Activated T-helper 1 cell treated with anti-CD3 and anti-CD28 coated beads, Interleukin-12 subunit alpha, Interleukin-12 subunit beta, Interleukin-2, Interleukin-4 antibody, amounts not matched to agents 30 ng/mL and 10 ng/mL and 1 ng/mL, durations not matched to agents 14 hours and 24 hours and 36 hours (primary cell): Measurements from ENCODE around the gene TAF1B. TPM values are rescaled to one million over a fixed set of nuclear protein-coding genes. Genes with fewer than 3 reads are reported as not detected.
"Not testable (repeated sequence)": the region's sequence is repeated elsewhere in the genome, so short reads cannot be mapped to it uniquely, and the experiment has no call there.

Source experiments
- DNase-seq: peaks from one replicate; pipeline ENCODE4 v3.0.0; 2021; ENCODE audit warnings: low spot score
- H3K27ac Mint-ChIP-seq: one replicate; pipeline ENCODE4 v1.8.0; 2021; ENCODE audit warnings: mild to moderate bottlenecking, mixed read lengths
- H3K27me3 Mint-ChIP-seq: one replicate; pipeline ENCODE4 v1.8.0; 2022; ENCODE audit warnings: mild to moderate bottlenecking, moderate library complexity, mixed read lengths; ENCODE audit not compliant: insufficient read depth
- H3K36me3 Mint-ChIP-seq: one replicate; pipeline ENCODE4 v1.8.0; 2021; ENCODE audit warnings: low read depth, mixed read lengths
- H3K4me1 Mint-ChIP-seq: one replicate; pipeline ENCODE4 v1.8.0; 2021; ENCODE audit warnings: low read depth, mixed read lengths
- H3K4me3 Mint-ChIP-seq: one replicate; pipeline ENCODE4 v1.8.0; 2021; ENCODE audit warnings: mild to moderate bottlenecking, moderate library complexity, mixed read lengths
- H3K9me3 Mint-ChIP-seq: one replicate; pipeline ENCODE4 v1.8.0; 2021; ENCODE audit warnings: mixed read lengths
- intact Hi-C: fragments of 100-400 bp; cut with micrococcal nuclease; formaldehyde crosslinking; loops from one replicate; pipeline ENCODE4 v1.15.1; 2024
- total RNA-seq: library from RNA; stranded (reverse); gene quantifications from 2 replicates; pipeline ENCODE4 v1.2.3, GENCODE V29; 2022

Gene TAF1B
- total RNA-seq, 1 donor from 2014 or later: 25.1 TPM

DNA sequence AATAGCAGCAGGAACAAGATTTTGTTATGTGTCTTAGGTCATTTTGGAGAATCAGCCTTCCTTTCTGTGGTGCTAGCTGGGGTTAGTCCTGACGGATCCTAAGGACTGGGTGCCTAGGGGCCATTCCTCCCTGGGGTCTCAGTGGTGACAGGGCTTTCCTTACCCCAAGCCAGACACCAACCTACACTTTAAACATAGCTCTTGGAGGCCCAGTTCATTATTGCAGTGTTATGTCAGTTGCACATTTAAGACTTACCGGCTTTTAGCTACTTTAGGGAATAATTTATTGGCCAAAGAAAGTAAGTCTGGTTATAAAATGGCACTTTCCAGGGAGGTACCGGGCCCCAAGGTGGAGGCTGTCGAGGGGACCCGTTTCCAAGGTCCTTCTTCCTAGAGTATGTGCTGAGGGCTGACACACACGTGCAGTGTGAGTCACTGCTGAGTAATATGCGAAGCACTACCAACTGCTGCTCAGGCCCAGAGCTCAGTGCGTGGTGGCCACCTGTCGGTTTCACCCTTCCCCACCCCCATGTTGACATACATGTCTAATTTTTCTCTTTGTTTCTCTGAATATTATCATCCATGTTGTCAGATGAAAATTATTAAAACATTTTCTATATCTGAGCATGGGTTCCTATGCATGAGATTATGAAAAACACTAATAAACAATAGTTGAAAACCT is 71.3 kb downstream of the TAF1B start:
- intact Hi-C loops: loop anchor here (1.0 to 2.0 kb wide), 2 partner anchors 18 to 100 kb away; no protein-coding TSS in a partner anchor
- H3K4me3 Mint-ChIP-seq: no peak overlapping the region

DNA sequence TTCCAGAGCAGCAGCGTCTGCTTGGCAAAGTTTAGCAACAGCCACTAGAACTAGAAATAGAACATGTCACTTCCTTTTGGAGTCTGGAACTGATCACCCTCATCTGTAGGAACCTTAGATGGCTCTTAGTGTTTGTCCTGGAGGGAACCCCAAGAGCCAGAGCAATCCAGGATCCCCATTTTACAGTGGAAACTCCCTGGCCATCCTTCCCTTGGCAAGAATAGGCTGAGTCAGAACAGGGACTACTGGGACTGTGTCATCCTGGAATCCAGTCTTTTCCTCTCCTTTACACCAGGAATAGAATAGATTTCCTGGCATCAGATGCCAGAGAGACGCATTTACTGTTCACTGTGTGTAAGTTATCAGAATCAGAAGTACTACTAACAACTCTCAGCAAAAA is 75.0 kb downstream of the TAF1B start:
- peaks cover 26% of the 10 kb centered on the region for H3K36me3 Mint-ChIP-seq
- H3K27me3 Mint-ChIP-seq: no peaks in the 10 kb centered on the region
- H3K4me3 Mint-ChIP-seq: no peak overlapping the region
- no peak overlapping the region for H3K27ac Mint-ChIP-seq
- H3K9me3 Mint-ChIP-seq: no peaks in the 10 kb centered on the region
- DNase-seq: no peak
- intact Hi-C loops: no loop called here
- peaks cover 12% of the 10 kb centered on the region for H3K4me1 Mint-ChIP-seq

More for the DNA sequence above, 71.3 kb downstream of the TAF1B start:
- Mint-ChIP-seq H3K27ac (no peak overlapping the region), H3K4me1 (peaks cover 12% of the 10 kb centered on the region), H3K36me3 (peaks cover 30% of the 10 kb centered on the region), H3K9me3 (no peaks in the 10 kb centered on the region), H3K27me3 (no peaks in the 10 kb centered on the region)
- DNase-seq: no peak

DNA sequence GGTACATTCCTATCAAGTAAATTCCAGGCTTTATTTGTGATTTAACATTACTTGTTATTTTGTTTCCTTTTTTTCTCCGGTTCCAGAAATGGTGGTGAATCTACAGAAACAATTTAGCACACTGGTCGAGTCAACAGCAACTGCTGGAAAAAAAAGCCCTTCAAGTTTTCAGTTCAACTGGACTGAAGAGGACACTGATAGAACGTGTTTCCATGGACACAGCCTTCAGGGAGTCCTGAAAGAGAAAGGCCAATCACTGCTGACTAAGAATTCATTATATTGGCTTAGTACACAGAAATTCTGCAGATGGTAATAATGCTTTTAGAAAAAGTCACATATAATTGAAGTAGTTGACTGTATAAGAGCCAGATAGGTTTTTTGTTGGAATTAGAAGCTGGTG is 76.2 kb downstream of the TAF1B start:
- no peaks in the 10 kb centered on the region for H3K27me3 Mint-ChIP-seq
- intact Hi-C loops: no loop called here
- DNase-seq: no peak
- no peak overlapping the region for H3K4me3 Mint-ChIP-seq
- H3K36me3 Mint-ChIP-seq: peaks cover 24% of the 10 kb centered on the region
- H3K9me3 Mint-ChIP-seq: no peaks in the 10 kb centered on the region
- H3K4me1 Mint-ChIP-seq: peaks cover 7% of the 10 kb centered on the region
- no peak overlapping the region for H3K27ac Mint-ChIP-seq

DNA sequence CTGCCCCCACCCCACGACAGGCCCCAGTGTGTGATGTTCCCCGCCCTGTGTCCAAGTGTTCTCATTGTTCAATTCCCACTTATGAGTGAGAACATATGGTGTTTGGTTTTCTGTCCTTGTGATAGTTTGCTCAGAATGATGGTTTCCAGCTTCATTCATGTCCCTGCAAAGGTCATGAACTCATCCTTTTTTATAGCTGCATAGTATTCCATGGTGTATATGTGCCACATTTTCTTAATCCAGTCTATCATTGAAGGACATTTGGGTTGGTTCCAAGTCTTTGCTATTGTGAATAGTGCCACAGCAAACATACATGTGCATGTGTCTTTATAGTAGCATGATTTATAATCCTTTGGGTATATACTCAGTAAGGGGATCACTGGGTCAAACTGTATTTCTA is 83.7 kb downstream of the TAF1B start:
- DNase-seq, H3K27ac Mint-ChIP-seq, H3K27me3 Mint-ChIP-seq, intact Hi-C loops, H3K9me3 Mint-ChIP-seq, H3K4me3 Mint-ChIP-seq, H3K4me1 Mint-ChIP-seq: not testable (repeated sequence)
- H3K36me3 Mint-ChIP-seq: peaks cover 40% of the 10 kb centered on the region

DNA sequence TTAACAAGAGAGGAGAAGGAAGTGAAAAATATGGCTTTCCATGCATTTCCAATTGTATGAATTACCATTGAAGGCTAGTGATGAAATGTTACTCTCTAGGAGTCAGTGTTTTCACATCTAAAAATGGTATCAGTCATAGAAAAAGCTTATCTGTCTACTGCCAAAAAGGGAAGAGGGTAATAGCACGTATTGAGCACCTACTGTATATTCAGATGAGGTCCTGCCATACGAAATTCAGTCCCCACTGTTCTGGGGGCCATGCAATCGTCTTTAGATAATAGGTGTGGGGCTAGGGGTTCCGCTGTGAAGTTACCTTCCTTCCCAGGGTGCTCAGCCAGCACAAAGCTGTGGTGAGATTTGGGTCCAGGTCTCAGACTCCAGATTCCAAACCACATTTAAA is 94.0 kb downstream of the TAF1B start:
- H3K36me3 Mint-ChIP-seq: peaks cover 15% of the 10 kb centered on the region
- intact Hi-C loops: no loop called here
- no peaks in the 10 kb centered on the region for H3K4me1 Mint-ChIP-seq
- peaks cover 3% of the 10 kb centered on the region for H3K27me3 Mint-ChIP-seq
- H3K4me3 Mint-ChIP-seq: no peak overlapping the region
- no peak for DNase-seq
- H3K27ac Mint-ChIP-seq: no peak overlapping the region
- H3K9me3 Mint-ChIP-seq: no peaks in the 10 kb centered on the region

DNA sequence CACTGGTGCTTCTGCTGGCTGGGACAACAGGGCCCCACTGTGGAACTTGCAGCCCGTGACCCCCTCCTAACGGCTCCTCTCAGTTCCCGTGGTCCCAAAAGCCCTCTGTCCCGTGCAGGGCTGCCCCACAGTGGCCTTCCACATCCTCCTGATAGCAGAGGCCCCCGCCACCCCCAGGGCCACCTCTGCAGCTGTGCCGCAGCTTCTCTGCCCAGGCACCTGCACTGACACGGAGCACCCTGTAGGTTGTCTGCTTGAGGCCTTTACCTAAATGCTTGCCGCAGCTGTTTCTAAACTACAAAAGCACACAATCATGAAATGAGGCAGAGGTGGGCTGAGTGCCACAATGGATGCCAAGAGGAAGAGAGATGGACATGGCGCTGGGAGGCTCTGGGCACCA is 94.7 kb downstream of the TAF1B start:
- no peak overlapping the region for H3K4me3 Mint-ChIP-seq
- H3K9me3 Mint-ChIP-seq: no peaks in the 10 kb centered on the region
- intact Hi-C loops: no loop called here
- H3K4me1 Mint-ChIP-seq: no peaks in the 10 kb centered on the region
- H3K27me3 Mint-ChIP-seq: peaks cover 5% of the 10 kb centered on the region
- H3K27ac Mint-ChIP-seq: no peak overlapping the region
- DNase-seq: no peak
- peaks cover 15% of the 10 kb centered on the region for H3K36me3 Mint-ChIP-seq

DNA sequence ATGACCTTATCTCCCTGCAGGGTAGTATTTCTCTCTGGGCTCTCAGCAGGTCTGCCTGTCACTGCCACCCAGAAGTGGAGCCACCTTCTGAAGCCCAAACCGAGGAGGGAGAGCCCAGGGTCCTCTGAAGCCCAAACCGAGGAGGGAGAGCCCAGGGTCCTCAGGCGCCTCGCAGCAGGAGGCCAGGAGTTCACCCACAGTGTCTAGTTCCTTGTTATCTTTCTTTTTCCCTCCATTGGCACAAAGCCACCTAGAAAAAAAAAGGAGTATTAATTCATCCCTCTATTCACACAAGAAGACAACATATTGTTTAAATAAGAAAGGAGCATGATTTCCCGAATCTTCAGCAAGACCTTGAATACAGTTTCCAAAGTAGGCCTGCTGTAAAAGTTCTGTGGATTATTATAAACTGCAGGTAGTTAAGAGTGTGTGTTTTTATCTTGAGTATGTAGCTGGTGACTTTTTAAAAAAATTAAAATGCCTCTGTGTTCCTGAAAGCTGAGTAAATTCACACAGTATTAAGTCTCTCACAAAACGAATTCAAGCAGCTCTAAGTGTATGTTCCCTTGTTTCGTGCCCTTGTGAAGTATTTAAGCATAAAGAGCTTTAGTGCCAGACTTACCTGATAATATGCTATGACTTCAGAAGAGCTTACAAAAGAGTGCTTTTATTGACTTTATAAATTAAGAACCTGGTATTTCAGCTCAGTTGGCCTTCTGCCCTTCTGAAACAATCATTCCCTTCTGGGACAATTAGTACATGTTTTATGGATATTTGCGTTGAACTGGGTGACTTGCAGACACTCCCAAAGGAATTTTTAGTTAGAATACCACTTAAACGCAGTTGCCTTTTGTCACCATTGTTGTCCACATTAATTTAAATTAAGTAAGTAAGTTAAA is 96.6 kb downstream of the TAF1B start:
- DNase-seq: no peak
- Mint-ChIP-seq H3K27ac (no peak overlapping the region), H3K4me1 (no peaks in the 10 kb centered on the region), H3K4me3 (no peak overlapping the region), H3K27me3 (peaks cover 7% of the 10 kb centered on the region), H3K36me3 (peaks cover 5% of the 10 kb centered on the region), H3K9me3 (no peaks in the 10 kb centered on the region)
- intact Hi-C loops: no loop called here

DNA sequence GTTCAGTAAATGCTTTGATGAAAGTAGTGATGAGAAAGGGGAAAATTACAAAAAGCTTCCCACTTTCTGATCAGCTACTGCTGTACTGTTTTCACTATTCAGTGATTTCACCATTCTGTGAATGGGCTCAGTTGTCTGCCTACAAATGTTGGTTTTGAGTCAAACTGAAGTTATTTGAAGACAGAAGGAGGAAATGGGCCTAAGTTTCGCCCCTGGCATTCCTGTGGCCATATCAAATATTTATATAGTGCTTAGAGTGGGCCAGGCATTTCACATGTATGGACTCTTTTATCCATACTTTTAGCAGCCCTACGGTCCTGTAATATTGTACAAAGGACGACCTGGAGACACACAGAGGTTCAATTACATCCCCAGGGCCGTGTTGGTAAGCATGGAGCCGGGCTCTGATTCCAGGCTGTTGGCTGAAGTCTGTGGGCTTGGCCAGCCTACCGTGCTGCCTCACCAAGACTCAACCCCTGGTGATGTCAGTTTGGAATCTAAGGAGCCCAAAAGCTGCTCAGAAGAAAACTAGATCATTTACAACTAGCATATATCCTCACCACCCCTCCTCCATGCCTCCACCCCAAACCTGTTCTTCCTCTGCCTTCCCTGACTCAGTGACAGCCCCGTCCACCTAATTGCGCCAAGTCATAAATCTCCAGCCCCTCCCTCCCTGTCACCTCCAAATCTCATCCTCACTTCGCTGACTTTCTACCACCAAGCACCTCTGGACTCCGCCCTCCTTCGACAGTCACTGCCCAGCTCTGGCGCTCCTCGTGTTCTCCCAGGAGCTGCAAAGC is 98.1 kb downstream of the TAF1B start:
- intact Hi-C loops: no loop called here
- Mint-ChIP-seq H3K36me3 (peaks cover 2% of the 10 kb centered on the region), H3K27ac (no peak overlapping the region)

DNA sequence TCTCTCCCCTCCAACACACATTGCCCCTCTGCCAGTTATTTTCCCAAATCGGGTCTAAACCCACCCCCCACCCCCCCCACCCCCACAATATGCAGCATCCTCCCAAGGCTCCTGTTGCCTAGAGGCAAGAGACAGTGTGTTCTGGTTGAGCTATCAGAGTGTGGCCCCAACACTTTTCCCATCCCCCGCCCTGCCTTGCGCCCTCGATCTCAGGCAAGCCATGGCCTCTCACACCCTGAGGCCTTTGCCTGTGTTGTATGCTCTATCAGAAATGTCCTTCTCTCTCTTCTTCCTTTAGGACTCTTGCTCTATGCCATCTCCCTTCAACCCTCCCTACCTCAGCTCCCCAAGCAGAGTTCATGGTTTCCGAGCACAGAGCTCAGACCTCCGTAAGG is 98.7 kb downstream of the TAF1B start:
- H3K9me3 Mint-ChIP-seq: no peaks in the 10 kb centered on the region
- intact Hi-C loops: no loop called here
- no peak overlapping the region for H3K4me3 Mint-ChIP-seq
- peaks cover 14% of the 10 kb centered on the region for H3K27me3 Mint-ChIP-seq
- H3K4me1 Mint-ChIP-seq: no peaks in the 10 kb centered on the region
- no peak for DNase-seq
- H3K36me3 Mint-ChIP-seq: peaks cover 1% of the 10 kb centered on the region
- no peak overlapping the region for H3K27ac Mint-ChIP-seq

More for the DNA sequence above, 98.1 kb downstream of the TAF1B start:
- no peak for DNase-seq
- H3K4me1 Mint-ChIP-seq: no peaks in the 10 kb centered on the region
- no peak overlapping the region for H3K4me3 Mint-ChIP-seq
- no peaks in the 10 kb centered on the region for H3K9me3 Mint-ChIP-seq
- H3K27me3 Mint-ChIP-seq: peaks cover 13% of the 10 kb centered on the region

DNA sequence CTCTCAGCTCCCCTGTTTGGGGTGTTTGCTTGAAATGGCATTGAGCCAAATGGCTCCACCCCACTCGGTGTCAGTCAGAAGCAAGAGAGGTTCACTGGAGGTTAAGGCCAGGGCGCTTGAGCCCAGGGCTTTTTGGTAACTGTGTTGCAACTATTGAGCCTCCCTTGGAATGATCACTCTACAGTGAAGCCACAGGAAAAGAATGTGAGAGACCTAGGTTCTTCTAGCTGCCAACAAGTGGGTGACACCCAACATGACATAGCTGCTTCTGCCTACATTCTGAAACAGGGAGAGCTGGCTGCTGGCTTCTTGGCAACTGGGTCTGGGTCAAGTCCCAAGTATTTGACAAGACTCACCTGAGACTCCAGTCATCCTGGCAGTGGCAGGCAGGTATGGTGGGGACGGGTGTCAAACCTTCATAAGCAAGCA is 101.1 kb downstream of the TAF1B start:
- no peaks in the 10 kb centered on the region for H3K9me3 Mint-ChIP-seq
- no peak overlapping the region for H3K27ac Mint-ChIP-seq
- H3K27me3 Mint-ChIP-seq: peaks cover 24% of the 10 kb centered on the region
- H3K4me1 Mint-ChIP-seq: no peaks in the 10 kb centered on the region
- no peak overlapping the region for H3K4me3 Mint-ChIP-seq
- no peak for DNase-seq
- intact Hi-C loops: no loop called here
- H3K36me3 Mint-ChIP-seq: no peaks in the 10 kb centered on the region

DNA sequence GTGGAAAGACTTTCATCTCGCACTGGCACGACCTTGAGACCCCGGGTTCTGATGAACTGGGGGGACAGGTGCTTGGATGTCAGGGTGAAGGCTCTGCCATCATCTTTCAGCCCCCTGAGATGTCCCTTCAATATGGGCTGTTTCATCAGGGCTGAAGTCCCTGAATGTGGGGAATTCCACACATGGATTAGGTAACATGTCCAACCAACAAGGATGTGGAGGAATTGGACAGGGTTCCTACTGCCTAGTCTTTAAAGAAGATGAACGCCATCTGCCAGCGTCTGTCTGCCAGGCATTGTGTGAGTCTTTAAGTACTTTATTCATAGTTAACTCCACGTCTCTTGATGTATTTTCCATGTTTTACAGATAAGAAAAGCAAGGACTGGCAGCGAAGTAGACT is 102.3 kb downstream of the TAF1B start:
- no peaks in the 10 kb centered on the region for H3K9me3 Mint-ChIP-seq
- no peak for DNase-seq
- peaks cover 8% of the 10 kb centered on the region for H3K4me1 Mint-ChIP-seq
- intact Hi-C loops: no loop called here
- H3K36me3 Mint-ChIP-seq: no peaks in the 10 kb centered on the region
- H3K27me3 Mint-ChIP-seq: peaks cover 34% of the 10 kb centered on the region
- H3K4me3 Mint-ChIP-seq: no peak overlapping the region
- no peak overlapping the region for H3K27ac Mint-ChIP-seq

DNA sequence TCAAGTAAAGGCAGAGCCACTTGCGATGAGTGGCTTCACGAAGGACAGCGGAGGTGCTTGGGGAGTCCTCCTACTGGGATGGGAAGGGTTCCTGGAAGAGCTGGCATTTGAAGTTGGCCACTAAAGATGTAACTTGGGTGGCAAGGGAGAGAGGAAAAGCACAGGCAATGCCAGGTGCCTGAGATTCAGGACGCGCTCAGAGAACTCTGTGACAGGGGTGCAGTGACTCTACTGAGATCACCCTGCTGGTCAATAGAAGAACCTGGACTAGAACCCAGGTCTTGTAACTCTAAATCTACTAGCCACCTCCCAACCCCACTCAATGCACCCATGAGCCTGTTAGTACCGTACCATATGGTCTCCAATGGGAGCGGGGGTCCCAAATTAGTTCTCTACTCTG is 102.8 kb downstream of the TAF1B start:
- Mint-ChIP-seq H3K36me3 (no peaks in the 10 kb centered on the region), H3K4me3 (no peak overlapping the region), H3K27me3 (peaks cover 33% of the 10 kb centered on the region), H3K4me1 (peaks cover 10% of the 10 kb centered on the region), H3K9me3 (no peaks in the 10 kb centered on the region), H3K27ac (no peak overlapping the region)
- DNase-seq: no peak
- intact Hi-C loops: no loop called here

DNA sequence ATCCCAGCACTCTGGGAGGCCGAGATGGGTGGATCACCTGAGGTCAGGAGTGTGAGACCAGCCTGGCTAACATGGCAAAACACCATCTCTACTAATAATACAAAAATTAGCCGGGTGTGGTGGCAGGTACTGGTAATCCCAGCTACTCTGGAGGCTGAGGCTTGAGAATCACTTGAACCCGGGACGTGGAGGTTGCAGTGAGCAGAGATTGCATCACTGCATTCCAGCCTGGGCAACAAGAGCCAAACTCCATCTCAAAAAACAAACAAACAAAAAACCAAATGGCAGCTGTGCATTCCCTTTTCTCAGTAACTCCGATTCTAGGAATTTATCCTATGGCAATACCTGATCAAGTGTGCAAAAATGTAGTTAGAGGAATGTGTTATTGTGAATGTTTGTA is 103.5 kb downstream of the TAF1B start:
- Mint-ChIP-seq H3K4me3 (no peak overlapping the region), H3K27ac (no peak overlapping the region), H3K27me3 (peaks cover 33% of the 10 kb centered on the region), H3K4me1 (peaks cover 10% of the 10 kb centered on the region), H3K9me3 (no peaks in the 10 kb centered on the region), H3K36me3 (no peaks in the 10 kb centered on the region)
- intact Hi-C loops: no loop called here
- no peak for DNase-seq
